HepG2 (cell line): ENCODE data around the gene MGAT5. TPM values are rescaled to one million over a fixed set of nuclear protein-coding genes. Genes with fewer than 3 reads are reported as not detected.

ENCODE experiments used
- ATAC-seq: fragments of 200-7000 bp; cut with Tn5 transposase; 3 replicates; pipeline ENCODE4 v1.9.1; 2020; ENCODE audit warnings: mild to moderate bottlenecking, moderate library complexity
- BruUV-seq: library from RNA; stranded (reverse); fragments of 400-500 nt; replicated peaks from 2 replicates; lab custom pipeline; 2021; lab: Mats Ljungman, UMichigan
- CTCF ChIA-PET: fragments of 300-600 bp; formaldehyde crosslinking; extraction: SDS; loops from one replicate; lab custom pipeline; 2021; ENCODE audit warnings: low total read pairs, inconsistent platforms, low intra/inter-chr PET ratio; lab: Yijun Ruan, JAX
- POLR2A ChIA-PET: fragments of 350-600 bp; sonication (Branson Sonifier 250); formaldehyde crosslinking; loops from one replicate; lab custom pipeline; 2020; ENCODE audit warnings: antibody characterized with exemption, inconsistent platforms; lab: Yijun Ruan, JAX
- DNase-seq: peaks from one replicate; pipeline ENCODE4 v3.0.0-alpha.2; 2015; ENCODE audit warnings: low spot score
- FAIRE-seq: peaks from 3 replicates; lab custom pipeline; 2011; peaks lifted over from hg19 to GRCh38; lab: Jason Lieb, UNC
- H2AFZ ChIP-seq: one replicate; pipeline ENCODE4 v1.6.1; 2011; ENCODE audit warnings: low read length, inconsistent platforms
- H3K27ac ChIP-seq: fragments of 300-600 bp; 3 replicates; pipeline ENCODE4 v1.8.0; 2011; ENCODE audit warnings: mixed run types, mild to moderate bottlenecking, mixed read lengths, low read length, inconsistent platforms; ENCODE audit not compliant: insufficient read depth; ENCODE audit errors: extremely low read length
- H3K27me3 ChIP-seq, 2 experiments: fragments of 200-600 bp in 1 of 2; 2 replicates in 1 of 2; 3 replicates in 1 of 2; pipeline versions ENCODE4 v1.6.0 to v1.8.0; 2011; ENCODE audit warnings: low read length in 2 of 2, mild to moderate bottlenecking in 2 of 2, moderate library complexity in 2 of 2, inconsistent platforms in 1 of 2; ENCODE audit not compliant: insufficient read depth in 2 of 2, control insufficient read depth in 1 of 2
- H3K36me3 ChIP-seq, 2 experiments: fragments of 200-600 bp in 1 of 2; replicated peaks in 1 of 2; 2 replicates in 1 of 2; 3 replicates in 1 of 2; pipeline versions ENCODE4 v1.5.1 to v1.8.0; 2011; ENCODE audit warnings: low read length in 2 of 2, inconsistent platforms in 1 of 2; ENCODE audit not compliant: insufficient read depth in 2 of 2, control insufficient read depth in 1 of 2
- H3K4me1 ChIP-seq: 2 replicates; pipeline ENCODE4 v1.5.1; 2012; ENCODE audit warnings: low read length, inconsistent platforms; ENCODE audit not compliant: insufficient read depth
- H3K4me2 ChIP-seq: 2 replicates; pipeline ENCODE4 v1.6.0; 2011; ENCODE audit warnings: low read depth, low read length, inconsistent platforms
- H3K4me3 ChIP-seq, 3 experiments: fragments of 200-600 bp in 1 of 3; sonication (generic), shearing (Covaris generic) in 1 of 3; replicated peaks in 1 of 3; 2 replicates each; pipeline ENCODE4 v1.5.1; 2011 to 2016; ENCODE audit warnings: low read length in 3 of 3, inconsistent platforms in 2 of 3, low read depth in 2 of 3, mild to moderate bottlenecking in 2 of 3, control low read depth in 1 of 3, mixed read lengths in 1 of 3; ENCODE audit not compliant: insufficient read depth in 1 of 3
- H3K79me2 ChIP-seq: one replicate; pipeline ENCODE4 v1.6.1; 2011; ENCODE audit warnings: low read length, inconsistent platforms; ENCODE audit not compliant: insufficient read depth
- H3K9ac ChIP-seq: 2 replicates; pipeline ENCODE4 v1.6.0; 2011; ENCODE audit warnings: mild to moderate bottlenecking, low read depth, low read length, inconsistent platforms; ENCODE audit not compliant: insufficient read depth
- H3K9me3 ChIP-seq: 2 replicates; pipeline ENCODE4 v1.5.1; 2012; ENCODE audit warnings: mild to moderate bottlenecking, low read length
- H4K20me1 ChIP-seq: 2 replicates; pipeline ENCODE4 v1.6.0; 2011; ENCODE audit warnings: inconsistent platforms, mild to moderate bottlenecking, low read length, moderate library complexity; ENCODE audit not compliant: insufficient read depth
- DMTF1 ChIP-seq: sonication (generic); formaldehyde crosslinking; IDR thresholded peaks from 2 replicates; pipeline ENCODE4 v1.4.0; 2020; ENCODE audit warnings: mild to moderate bottlenecking, missing genetic modification reagents
- HNRNPLL ChIP-seq: fragments of 200-400 bp; formaldehyde crosslinking; IDR thresholded peaks from 2 replicates; pipeline ENCODE4 v1.6.1; 2017; ENCODE audit warnings: mild to moderate bottlenecking, low read depth, low read length; ENCODE audit not compliant: poor library complexity, severe bottlenecking
- HNRNPUL1 ChIP-seq: fragments of 200-400 bp; formaldehyde crosslinking; IDR thresholded peaks from 2 replicates; pipeline ENCODE4 v1.6.1; 2017; ENCODE audit warnings: low read depth, mild to moderate bottlenecking, low read length, moderate library complexity
- ZFP91 ChIP-seq: sonication (generic); formaldehyde crosslinking; IDR thresholded peaks from 2 replicates; pipeline ENCODE4 v1.9.0; 2022; ENCODE audit warnings: missing genetic modification reagents, mild to moderate bottlenecking, borderline replicate concordance
- ZNF10 ChIP-seq: sonication (generic); formaldehyde crosslinking; IDR thresholded peaks from 2 replicates; pipeline ENCODE4 v1.4.0; 2020; ENCODE audit warnings: mild to moderate bottlenecking, low read depth, missing genetic modification reagents, borderline replicate concordance
- WGBS: methylation state at CpG from one replicate; pipeline ENCODE4 v1.1.6; 2017; ENCODE audit warnings: low lambda C conversion rate; 5-methylcytosine and 5-hydroxymethylcytosine counted together
- in situ Hi-C: cut with HindIII; loops from 2 replicates; pipeline ENCODE4 v1.10.0; 2017; ENCODE audit warnings: low pct_unique_long_range_greater_than_20kb; ENCODE audit not compliant: extremely low pct_ligation_motif_present
- intact Hi-C: fragments of 100-400 bp; cut with micrococcal nuclease; formaldehyde crosslinking; loops from one replicate; pipeline ENCODE4 v1.10.0; 2022; ENCODE audit not compliant: unreplicated experiment
- polyA plus RNA-seq, 8 experiments: library from polyadenylated mRNA; depleted of rRNA in 3 of 8; stranded (reverse) in 7 of 8; unstranded in 1 of 8; fragments of >200 nt; fragmentation: Illumina TruSeq in 4 of 8; extraction: Trizol in 4 of 8; gene quantifications; 2 replicates each; pipeline versions ENCODE4 v1.2.1 to v1.2.3, GENCODE V29; 2011 to 2016; ENCODE audit warnings: low read depth in 4 of 8, missing spikeins in 1 of 8, mixed read lengths in 1 of 8; ENCODE audit not compliant: insufficient read depth in 1 of 8
- total RNA-seq, 5 experiments: library from RNA; depleted of rRNA; stranded (reverse); fragments of >200 nt; fragmentation: Illumina TruSeq; extraction: Trizol; gene quantifications; 2 replicates each; pipeline ENCODE4 v1.2.3, GENCODE V29; 2016; ENCODE audit warnings: low read depth in 1 of 5

MGAT5 gene
- total and polyA plus RNA-seq, 2 of the 13 experiments (the other 11 are each of a cell fraction or from before 2014, with no cell fraction given): 33.1 to 60.2 TPM

GRCh38 chr2:134449157-134449556 is 195.3 kb downstream of the MGAT5 start:
- in situ Hi-C loops (no loop called here), intact Hi-C loops (no loop called here)
- no peaks in the 10 kb centered on the region for H3K27me3 ChIP-seq
- H3K4me2 ChIP-seq: no peak overlapping the region
- H3K4me3 ChIP-seq: no peak overlapping the region
- peaks cover 26% of the 10 kb centered on the region for H3K4me1 ChIP-seq
- POLR2A ChIA-PET: interaction anchor here (4.3 kb wide), 1 partner anchor 37 kb away, joined by 26 read pairs; no protein-coding TSS in a partner anchor
- CTCF ChIA-PET: interaction anchor here (3.0 kb wide), 1 partner anchor 37 kb away, joined by 34 read pairs; no protein-coding TSS in a partner anchor
- peaks cover 3% of the 10 kb centered on the region; the same call in 1 of the 2 replicates for H4K20me1 ChIP-seq
- no peak overlapping the region for H3K9ac ChIP-seq
- DNase-seq (no peak), ATAC-seq (no peak), FAIRE-seq (no peak)
- peaks cover 3% of the 10 kb centered on the region for H3K79me2 ChIP-seq
- no peak overlapping the region for H2AFZ ChIP-seq
- TF ChIP-seq ZNF10 (CRISPR knock-in tag): no peak
- TF ChIP-seq DMTF1 (CRISPR knock-in tag): no peak
- TF ChIP-seq HNRNPLL: no peak
- no peak for TF ChIP-seq HNRNPUL1
- TF ChIP-seq ZFP91 (CRISPR knock-in tag): no peak
- no peaks in the 10 kb centered on the region for H3K9me3 ChIP-seq
- H3K36me3 ChIP-seq: peaks cover 54 to 79% of the 10 kb centered on the region in 2 experiments
- no peak overlapping the region for H3K27ac ChIP-seq
- WGBS: 97% methylated on average over 7 of the region's 7 CpGs
- no TSS peak for BruUV-seq
